OCI-LY3 (cell line): ENCODE data around the gene EFCAB8.

ENCODE experiments used
- CTCF ChIP-seq: fragments of 200-600, 300-600 bp; sonication (generic); IDR thresholded peaks from 2 replicates; pipeline ENCODE4 v1.5.1; 2014; ENCODE audit warnings: antibody characterized with exemption, low read length, low read depth
- EZH2phosphoT487 ChIP-seq: fragments of 200-600 bp; shearing (Covaris generic); IDR thresholded peaks from 2 replicates; pipeline ENCODE4 v1.6.1; 2018; ENCODE audit warnings: antibody characterized with exemption, mixed run types, low read depth

DNA sequence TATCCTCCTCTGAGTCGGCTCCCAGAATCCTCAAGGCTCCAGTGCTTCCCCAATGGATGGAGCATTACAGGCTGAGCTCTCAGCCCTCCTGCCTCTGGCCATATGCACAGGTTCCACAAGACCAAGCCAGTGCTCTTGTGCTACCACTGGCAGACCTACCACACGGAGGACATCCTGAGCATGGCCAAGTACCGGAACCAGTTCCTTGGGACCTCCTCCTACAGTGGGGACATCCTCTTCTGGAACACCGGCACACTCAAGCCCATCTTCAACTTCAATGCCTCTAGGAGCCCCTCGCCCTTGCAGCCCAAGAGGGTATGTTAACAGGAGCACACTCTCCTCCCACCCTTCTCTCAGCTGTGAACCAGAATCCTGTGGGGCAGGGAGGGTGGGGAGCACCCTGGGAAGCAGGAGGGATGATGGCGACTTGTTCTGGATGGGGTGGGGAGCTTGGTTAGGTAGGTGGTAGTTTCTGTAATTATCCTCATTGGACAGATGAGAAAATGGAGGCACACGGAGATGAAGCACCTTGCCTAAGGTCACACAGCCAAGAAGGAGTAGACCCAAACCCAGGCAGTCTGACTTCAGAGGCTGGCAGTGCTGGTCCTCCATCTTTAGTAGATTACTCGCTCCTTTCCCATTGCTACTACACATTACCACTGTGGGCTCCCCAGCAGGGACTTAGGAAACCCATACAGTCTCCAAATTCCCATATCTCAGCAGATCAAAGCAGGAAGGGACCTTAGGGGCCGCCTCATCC, 58.6 kb downstream of the EFCAB8 start:
- TF ChIP-seq CTCF (no peak), EZH2phosphoT487 (no peak)
